ENCODE results near the gene CCL26. TPM values are rescaled to one million over a fixed set of nuclear protein-coding genes. Genes with fewer than 3 reads are reported as not detected.

CCL26 gene
- total RNA-seq, 2 experiments from 2014 or later = not detected

- H3K36me3 ChIP-seq (ENCODE audit: insufficient read depth, low read length) = no peaks in the 10 kb centered on the region
- no peak overlapping the region for H3K4me2 ChIP-seq (ENCODE audit: low read length)
- BruUV-seq (replicated peaks) = no TSS peak
- DNase-seq (ENCODE audit: low spot score) = no peak
- H3K9me2 ChIP-seq (ENCODE audit: insufficient read depth, low read length) = no peaks in the 10 kb centered on the region
- CTCF ChIA-PET (ENCODE audit: unreplicated experiment) = no interaction called here
- POLR2A ChIA-PET = interaction anchor here (0.6 to 0.9 kb wide), 2 partner anchors 23 to 41 kb away, joined by 3 to 4 read pairs; no protein-coding TSS in a partner anchor
- no peaks in the 10 kb centered on the region for H3K9me3 ChIP-seq (ENCODE audit: low read length)
- no peaks in the 10 kb centered on the region for H3K79me2 ChIP-seq (ENCODE audit: insufficient read depth, low read depth, low read length)
- H4K20me1 ChIP-seq (ENCODE audit: insufficient read depth, low read length) = no peaks in the 10 kb centered on the region
- TF ChIP-seq EZH2phosphoT487 (IDR thresholded peaks at IDR 0.05; ENCODE audit: borderline replicate concordance, low read depth, low read length) (no peak), CTCF (conservative IDR thresholded peaks at IDR 0.05; ENCODE audit: low read length) (no peak)
- H2AFZ ChIP-seq (ENCODE audit: low read length) = no peak overlapping the region
- H3K4me1 ChIP-seq (ENCODE audit: insufficient read depth, low read length, poor library complexity, severe bottlenecking) = peaks cover 9% of the 10 kb centered on the region
- H3K4me3 ChIP-seq (ENCODE audit: low read depth, low read length, poor library complexity, severe bottlenecking) = no peak overlapping the region
- intact Hi-C loops (cut with micrococcal nuclease; ENCODE audit: unreplicated experiment) = loop anchor here (5.0 kb wide), 2 partner anchors 114 to 229 kb away; no protein-coding TSS in a partner anchor
- no peak overlapping the region for H3K27ac ChIP-seq (ENCODE audit: low read depth, low read length, poor library complexity, severe bottlenecking)
These were observed 15.6 kb downstream of the CCL26 start for GRCh38 chr7:75756206-75756990.

- Histone ChIP-seq H3K79me2 (ENCODE audit: insufficient read depth, low read depth, low read length) (no peaks in the 10 kb centered on the region; the same call in 1 of the 2 replicates), H3K9me2 (ENCODE audit: insufficient read depth, low read length) (no peaks in the 10 kb centered on the region), H3K4me2 (ENCODE audit: low read length) (no peak overlapping the region), H3K4me3 (ENCODE audit: low read depth, low read length, poor library complexity, severe bottlenecking) (no peak overlapping the region), H4K20me1 (ENCODE audit: insufficient read depth, low read length) (no peaks in the 10 kb centered on the region), H3K9me3 (ENCODE audit: low read length) (no peaks in the 10 kb centered on the region), H3K36me3 (ENCODE audit: insufficient read depth, low read length) (no peaks in the 10 kb centered on the region), H2AFZ (ENCODE audit: low read length) (no peak overlapping the region), H3K27ac (ENCODE audit: low read depth, low read length, poor library complexity, severe bottlenecking) (no peak overlapping the region), H3K4me1 (ENCODE audit: insufficient read depth, low read length, poor library complexity, severe bottlenecking) (peaks cover 48% of the 10 kb centered on the region)
- POLR2A ChIA-PET = interaction anchor here (0.6 to 1.7 kb wide), 3 partner anchors 53 to 91 kb away, joined by 3 to 4 read pairs (median 3); no protein-coding TSS in a partner anchor
- DNase-seq (ENCODE audit: low spot score) = no peak
- TF ChIP-seq CTCF (conservative IDR thresholded peaks at IDR 0.05; ENCODE audit: low read length) (no peak), EZH2phosphoT487 (IDR thresholded peaks at IDR 0.05; ENCODE audit: borderline replicate concordance, low read depth, low read length) (no peak)
- intact Hi-C loops (cut with micrococcal nuclease; ENCODE audit: unreplicated experiment) = no loop called here
- CTCF ChIA-PET (ENCODE audit: unreplicated experiment) = no interaction called here
- no TSS peak for BruUV-seq (replicated peaks)
These were observed 28.6 kb downstream of the CCL26 start for GRCh38 chr7:75743455-75743859.
